ENCODE data around the gene RNF151. TPM values are rescaled to one million over a fixed set of nuclear protein-coding genes. Genes with fewer than 3 reads are reported as not detected.
A peak's percentile ranks its signal among the peaks of the same experiment; 100 is the strongest.
"Not testable (repeated sequence)": the region's sequence is repeated elsewhere in the genome, so short reads cannot be mapped to it uniquely, and the experiment has no call there.

RNF151 gene
- total RNA-seq, 1 donor from 2014 or later = not detected

GRCh38 chr16:1919327-1919998, 47.2 kb upstream of the RNF151 start:
- no peak for DNase-seq (ENCODE audit: low read depth, low spot score)
- Mint-ChIP-seq H3K4me3 (no peak overlapping the region), H3K27ac (ENCODE audit: unreplicated experiment) (no peak overlapping the region), H3K9me3 (no peaks in the 10 kb centered on the region), H3K4me1 (peaks cover 10% of the 10 kb centered on the region), H3K36me3 (ENCODE audit: low read depth) (no peaks in the 10 kb centered on the region), H3K27me3 (ENCODE audit: low read depth) (peaks cover 92% of the 10 kb centered on the region)
- no peak for TF ChIP-seq CTCF (conservative IDR thresholded peaks at IDR 0.05)

DNA sequence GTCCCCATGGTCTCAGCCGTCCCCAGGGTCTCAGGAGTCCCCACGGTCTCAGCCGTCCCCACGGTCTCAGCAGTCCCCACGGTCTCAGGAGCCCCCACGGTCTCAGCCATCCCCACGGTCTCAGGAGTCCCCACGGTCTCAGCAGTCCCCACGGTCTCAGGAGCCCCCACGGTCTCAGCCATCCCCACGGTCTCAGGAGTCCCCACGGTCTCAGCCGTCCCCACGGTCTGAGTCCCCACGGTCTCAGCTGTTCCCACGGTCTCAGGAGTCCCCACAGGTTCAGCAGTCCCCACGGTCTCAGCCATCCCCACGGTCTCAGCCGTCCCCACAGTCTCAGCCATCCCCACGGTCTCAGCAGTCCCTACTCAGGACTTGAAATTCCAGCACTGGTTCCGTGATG, 46.5 kb upstream of the RNF151 start:
- not testable (repeated sequence) for H3K36me3 Mint-ChIP-seq (ENCODE audit: low read depth); H3K9me3 Mint-ChIP-seq; H3K27ac Mint-ChIP-seq (ENCODE audit: unreplicated experiment); H3K4me1 Mint-ChIP-seq; DNase-seq (ENCODE audit: low read depth, low spot score); H3K4me3 Mint-ChIP-seq
- H3K27me3 Mint-ChIP-seq (ENCODE audit: low read depth) = peaks cover 91% of the 10 kb centered on the region

- TF ChIP-seq CTCF (conservative IDR thresholded peaks at IDR 0.05) = no peak
- Mint-ChIP-seq H3K27me3 (ENCODE audit: low read depth) (peaks cover 85% of the 10 kb centered on the region), H3K9me3 (no peaks in the 10 kb centered on the region), H3K4me3 (no peak overlapping the region), H3K4me1 (peaks cover 10% of the 10 kb centered on the region), H3K27ac (ENCODE audit: unreplicated experiment) (peak overlapping the region; percentile 24), H3K36me3 (ENCODE audit: low read depth) (no peaks in the 10 kb centered on the region)
- DNase-seq (ENCODE audit: low read depth, low spot score) = peak; percentile 53
These were observed 45.9 kb upstream of the RNF151 start for GRCh38 chr16:1920727-1921171.

DNA sequence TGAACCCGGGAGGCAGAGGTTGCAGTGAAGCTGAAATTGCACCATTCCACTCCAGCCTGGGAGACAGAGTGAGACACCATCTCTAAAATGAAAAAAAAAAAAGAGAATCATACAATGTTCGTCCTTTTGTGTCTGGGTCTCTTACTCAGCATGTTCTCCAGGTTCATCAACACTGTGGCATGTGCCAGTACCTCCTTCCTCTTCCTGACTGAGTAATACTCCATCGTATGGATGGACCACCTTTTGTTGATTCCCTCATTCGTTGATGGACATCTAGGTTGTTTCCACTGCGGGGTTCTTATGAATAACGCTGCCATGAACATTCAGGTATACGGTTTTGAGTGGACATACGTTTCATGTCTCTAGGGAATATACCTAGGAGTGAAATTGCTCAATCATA, 44.3 kb upstream of the RNF151 start:
- H3K4me3 Mint-ChIP-seq = no peak overlapping the region
- TF ChIP-seq CTCF (conservative IDR thresholded peaks at IDR 0.05) = no peak
- H3K27ac Mint-ChIP-seq (ENCODE audit: unreplicated experiment) = no peak overlapping the region
- H3K9me3 Mint-ChIP-seq = no peaks in the 10 kb centered on the region
- peaks cover 69% of the 10 kb centered on the region for H3K27me3 Mint-ChIP-seq (ENCODE audit: low read depth)
- no peaks in the 10 kb centered on the region for H3K36me3 Mint-ChIP-seq (ENCODE audit: low read depth)
- H3K4me1 Mint-ChIP-seq = peaks cover 10% of the 10 kb centered on the region
- no peak for DNase-seq (ENCODE audit: low read depth, low spot score)

DNA sequence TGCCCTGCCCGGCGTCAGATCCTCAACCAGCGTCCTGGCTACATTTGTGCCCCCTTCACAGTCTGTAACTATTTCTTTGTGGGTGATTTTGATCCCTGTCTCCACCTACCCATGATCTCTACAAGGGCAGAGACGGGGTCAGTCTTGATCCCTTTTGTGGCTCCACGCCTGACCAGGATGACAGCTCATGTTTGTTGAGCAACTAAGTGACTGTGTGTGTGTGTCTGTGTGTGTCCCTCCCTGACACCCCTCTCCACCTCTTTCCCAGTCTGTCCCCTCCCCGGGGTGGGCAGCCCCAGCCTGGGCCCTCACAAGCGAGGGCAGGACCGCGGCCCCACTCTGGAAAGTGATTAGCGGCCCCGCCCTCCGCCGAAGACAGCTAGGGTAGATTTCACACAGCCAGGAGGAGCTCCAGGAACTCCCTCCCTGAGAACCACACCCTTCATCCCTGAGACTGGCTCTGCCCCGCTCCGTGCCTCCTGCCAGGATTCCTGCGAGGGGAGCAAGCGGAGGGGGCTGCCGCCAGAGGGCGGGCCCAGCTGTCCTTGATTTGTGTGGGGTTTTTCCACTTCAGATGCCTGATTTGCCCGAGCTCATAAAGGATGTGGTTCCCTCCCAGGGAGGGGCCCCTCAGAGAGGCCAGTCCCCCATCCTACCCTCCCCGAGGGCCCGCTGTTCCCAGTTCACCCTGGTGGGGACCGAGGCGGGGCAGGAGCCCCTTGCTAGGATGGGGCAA, 43.2 kb upstream of the RNF151 start:
- TF ChIP-seq CTCF (conservative IDR thresholded peaks at IDR 0.05) = peak; percentile 60
- H3K4me1 Mint-ChIP-seq = peaks cover 13% of the 10 kb centered on the region
- H3K4me3 Mint-ChIP-seq = no peak overlapping the region
- no peaks in the 10 kb centered on the region for H3K36me3 Mint-ChIP-seq (ENCODE audit: low read depth)
- H3K9me3 Mint-ChIP-seq = no peaks in the 10 kb centered on the region
- peak; percentile 47 for DNase-seq (ENCODE audit: low read depth, low spot score)
- peaks cover 64% of the 10 kb centered on the region for H3K27me3 Mint-ChIP-seq (ENCODE audit: low read depth)
- H3K27ac Mint-ChIP-seq (ENCODE audit: unreplicated experiment) = no peak overlapping the region

DNA sequence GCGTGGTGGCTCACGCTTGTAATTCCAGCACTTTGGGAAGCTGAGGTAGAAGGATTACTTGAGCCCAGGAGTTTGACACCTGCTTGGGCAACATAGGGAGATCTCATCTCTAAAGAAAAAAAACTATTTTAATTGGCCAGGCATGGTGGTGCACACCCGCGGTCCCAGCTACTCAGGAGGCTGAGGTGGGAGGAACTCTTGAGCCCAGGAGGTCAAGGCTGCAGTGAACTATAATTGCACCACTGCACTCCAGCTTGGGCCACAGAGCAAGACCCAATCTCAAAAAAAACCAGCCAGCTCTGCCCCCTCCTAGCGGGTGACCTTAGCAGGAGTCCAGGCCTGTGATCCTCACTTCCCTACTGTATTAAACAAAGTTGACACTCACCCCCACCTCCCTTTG, 42.6 kb upstream of the RNF151 start:
- Mint-ChIP-seq H3K36me3 (ENCODE audit: low read depth) (no peaks in the 10 kb centered on the region), H3K9me3 (no peaks in the 10 kb centered on the region), H3K27me3 (ENCODE audit: low read depth) (peaks cover 58% of the 10 kb centered on the region), H3K4me1 (peaks cover 15% of the 10 kb centered on the region), H3K27ac (ENCODE audit: unreplicated experiment) (no peak overlapping the region), H3K4me3 (no peak overlapping the region)
- TF ChIP-seq CTCF (conservative IDR thresholded peaks at IDR 0.05) = no peak
- DNase-seq (ENCODE audit: low read depth, low spot score) = no peak

Measured in neural crest cell (in vitro differentiated cells).